NCI-H2196 treated with DMSO at 0.1 percent for 48 hours (cell line): ENCODE data around the gene UQCC2.

ENCODE experiments used
- DNase-seq: peaks from one replicate; lab custom pipeline; 2025; ENCODE audit not compliant: unreplicated experiment; lab: John Stamatoyannopoulos, UW

Gene UQCC2

GRCh38 chr6:33744001-33744848 is 32.7 kb upstream of the UQCC2 start:
- DNase-seq: peak; percentile 94

- DNase-seq: no peak
These were observed 31.3 kb upstream of the UQCC2 start for GRCh38 chr6:33742837-33743236.

GRCh38 chr6:33742092-33742491 is 30.6 kb upstream of the UQCC2 start:
- DNase-seq: no peak

- DNase-seq: no peak
These were observed 29.3 kb upstream of the UQCC2 start for GRCh38 chr6:33740794-33741193.

- no peak for DNase-seq
These were observed 28.7 kb upstream of the UQCC2 start for GRCh38 chr6:33740204-33740608.

- no peak for DNase-seq
These were observed 28.1 kb upstream of the UQCC2 start for GRCh38 chr6:33739571-33739970.

GRCh38 chr6:33738879-33739278 is 27.4 kb upstream of the UQCC2 start:
- no peak for DNase-seq

GRCh38 chr6:33738153-33738552 is 26.7 kb upstream of the UQCC2 start:
- no peak for DNase-seq

- no peak for DNase-seq
These were observed 25.9 kb upstream of the UQCC2 start for GRCh38 chr6:33737267-33738026.

- no peak for DNase-seq
These were observed 23.7 kb upstream of the UQCC2 start for GRCh38 chr6:33735216-33735615.

GRCh38 chr6:33733709-33734007 is 22.2 kb upstream of the UQCC2 start:
- no peak for DNase-seq

GRCh38 chr6:33732817-33733708 is 21.6 kb upstream of the UQCC2 start:
- no peak for DNase-seq

GRCh38 chr6:33732385-33732784 is 20.9 kb upstream of the UQCC2 start:
- no peak for DNase-seq

GRCh38 chr6:33731751-33732282 is 20.3 kb upstream of the UQCC2 start:
- DNase-seq: peak; percentile 59

- DNase-seq: no peak
These were observed 19.5 kb upstream of the UQCC2 start for GRCh38 chr6:33731035-33731434.

- DNase-seq: no peak
These were observed 19.1 kb upstream of the UQCC2 start for GRCh38 chr6:33730611-33731010.

GRCh38 chr6:33729059-33729458 is 17.6 kb upstream of the UQCC2 start:
- no peak for DNase-seq

GRCh38 chr6:33728438-33728837 is 16.9 kb upstream of the UQCC2 start:
- DNase-seq: no peak

- peak; percentile 28 for DNase-seq
These were observed 16.4 kb upstream of the UQCC2 start for GRCh38 chr6:33727932-33728331.

GRCh38 chr6:33727126-33727525 is 15.6 kb upstream of the UQCC2 start:
- no peak for DNase-seq

- DNase-seq: no peak
These were observed 15.2 kb upstream of the UQCC2 start for GRCh38 chr6:33726696-33727095.
